KG1 (cell line): ENCODE data around the gene FYN.
"Not testable (repeated sequence)": the region's sequence is repeated elsewhere in the genome, so short reads cannot be mapped to it uniquely, and the experiment has no call there.

ENCODE experiments used
- DNase-seq: peaks from one replicate; lab custom pipeline; 2025; lab: John Stamatoyannopoulos, UW

Gene FYN

DNA sequence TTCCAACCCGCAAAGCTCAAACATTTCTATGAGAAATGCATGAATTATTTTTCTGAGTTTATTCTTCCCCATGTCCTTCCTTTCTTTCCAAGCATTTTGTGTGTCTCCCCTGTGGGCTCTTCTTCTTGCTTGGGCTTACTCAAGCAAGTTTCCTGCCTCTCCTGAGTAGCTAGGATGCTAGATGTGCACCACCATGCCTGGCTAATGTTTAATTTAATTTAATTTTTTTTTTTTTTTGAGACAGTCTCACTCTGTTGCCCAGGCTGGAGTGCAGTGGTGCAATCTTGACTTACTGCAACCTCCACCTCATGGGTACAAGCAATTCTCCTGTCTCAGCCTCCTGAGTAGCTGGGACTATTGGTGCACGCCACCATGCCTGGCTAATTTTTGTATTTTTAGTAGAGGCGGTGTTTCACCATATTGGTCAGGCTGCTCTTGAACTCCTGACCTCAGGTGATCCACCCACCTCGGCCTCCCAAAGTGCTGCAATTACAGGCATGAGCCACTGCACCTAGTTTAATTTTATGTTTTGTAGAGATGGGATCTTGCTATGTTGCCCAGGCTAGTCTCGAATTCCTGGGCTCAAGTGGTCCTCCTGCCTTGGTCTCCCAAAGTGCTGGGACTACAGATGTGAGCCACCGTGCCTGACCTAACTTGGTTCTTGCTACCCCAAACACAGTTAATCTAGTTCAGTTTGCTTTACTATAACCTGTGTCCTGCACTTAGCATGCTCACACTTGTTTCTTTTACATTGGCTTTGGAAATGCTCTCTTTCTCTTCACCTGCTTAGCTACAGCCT is 192.2 kb downstream of the FYN start:
- not testable (repeated sequence) for DNase-seq

DNA sequence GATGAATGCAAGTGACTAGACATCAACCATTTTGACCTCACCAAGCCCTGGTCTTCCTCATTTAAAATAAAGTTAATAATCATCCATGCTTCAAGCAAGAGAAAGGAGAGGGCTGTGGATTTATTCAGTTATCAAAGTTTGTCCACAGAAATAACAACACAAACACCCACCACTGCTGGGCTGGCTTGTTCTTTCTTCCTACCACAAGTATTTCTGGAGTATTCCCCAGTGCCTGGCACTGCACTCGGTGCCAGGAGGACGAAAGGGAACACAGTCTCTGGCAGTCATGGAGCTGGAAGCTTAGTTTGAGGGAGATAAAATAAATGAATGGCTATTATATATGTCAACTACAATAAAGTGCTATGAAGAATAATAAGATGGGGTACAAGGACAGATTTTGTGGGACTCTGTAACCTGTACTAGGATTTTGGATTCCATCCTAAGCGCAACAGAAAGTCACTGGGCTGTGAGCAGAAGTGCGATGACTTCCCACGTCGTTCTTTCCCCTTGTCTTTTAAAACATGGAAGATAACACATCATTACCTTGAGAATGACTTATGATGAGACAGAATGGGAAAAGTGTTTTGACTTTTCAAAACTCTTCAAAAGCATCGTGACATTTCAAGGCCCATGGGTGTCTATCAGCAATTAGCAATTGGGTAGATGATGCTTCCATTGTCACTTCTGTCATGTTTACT is 193.1 kb downstream of the FYN start:
- DNase-seq: no peak

DNA sequence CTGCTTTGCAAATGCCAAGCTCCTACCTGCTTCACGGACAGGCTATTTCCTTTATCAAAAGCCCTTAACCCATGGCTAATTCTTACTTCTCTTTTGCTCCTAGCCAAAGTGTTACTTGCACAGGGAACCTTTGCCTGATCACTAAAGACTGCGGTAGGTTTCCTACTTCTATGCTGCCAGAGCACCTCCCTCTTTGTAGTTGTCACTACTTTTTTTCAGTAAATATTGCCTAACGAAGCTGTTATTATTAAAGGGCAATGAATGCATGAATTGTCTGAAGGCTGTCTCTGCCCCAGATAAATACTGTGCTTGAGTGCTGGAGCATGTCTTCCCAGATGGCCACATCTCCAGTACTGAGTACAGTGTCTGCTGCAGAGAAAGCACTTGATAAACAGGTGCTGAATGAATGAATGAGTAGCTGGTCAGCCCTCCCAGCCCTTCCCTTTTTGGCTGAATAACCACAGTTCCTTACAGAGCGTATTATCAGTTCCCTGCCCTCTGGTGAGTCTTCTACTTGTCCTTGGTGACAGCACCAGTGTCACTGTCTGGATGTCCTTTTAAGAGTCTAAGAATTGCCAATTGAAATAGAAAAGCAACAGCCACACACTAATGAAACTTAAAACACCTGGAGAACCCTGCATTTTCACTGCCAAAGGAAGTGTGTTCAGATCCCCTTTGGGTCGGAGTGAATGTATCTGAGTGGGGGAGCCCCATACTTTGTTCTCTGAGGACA is 194.0 kb downstream of the FYN start:
- no peak for DNase-seq

DNA sequence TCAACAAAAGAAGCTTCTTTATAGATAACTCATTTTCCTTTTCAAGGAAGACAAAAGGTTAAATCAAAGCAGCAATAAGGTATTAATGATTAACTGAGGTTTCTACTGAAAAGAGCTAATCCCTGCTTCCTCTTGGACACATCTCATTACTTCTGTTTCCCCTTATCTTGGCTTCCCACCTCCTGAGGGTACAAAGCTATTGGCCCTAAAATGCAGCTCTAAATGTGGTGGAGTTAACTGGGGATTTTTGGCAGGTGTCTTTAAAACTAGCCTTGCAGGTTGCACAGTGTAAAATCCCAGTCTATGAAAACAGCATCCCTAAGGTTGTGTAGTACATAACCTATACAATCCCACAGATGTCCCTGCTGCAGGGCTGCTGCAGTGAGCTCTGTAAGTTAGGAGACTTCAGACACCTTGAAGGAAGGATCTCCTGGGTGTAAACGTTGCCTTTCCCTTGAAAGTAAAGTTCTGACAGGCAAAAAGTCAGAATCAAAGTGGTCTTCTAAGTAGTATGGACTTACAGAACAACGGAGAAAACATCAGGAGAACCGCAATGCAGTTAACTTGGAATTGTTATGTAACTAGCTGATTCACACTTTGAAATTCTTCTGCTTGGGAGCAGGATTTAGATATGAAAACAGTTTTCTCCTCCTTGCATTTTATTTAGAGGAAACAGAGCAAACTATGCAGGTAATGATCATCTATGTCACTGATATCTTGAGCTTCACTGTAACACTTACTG is 195.8 kb downstream of the FYN start:
- no peak for DNase-seq

DNA sequence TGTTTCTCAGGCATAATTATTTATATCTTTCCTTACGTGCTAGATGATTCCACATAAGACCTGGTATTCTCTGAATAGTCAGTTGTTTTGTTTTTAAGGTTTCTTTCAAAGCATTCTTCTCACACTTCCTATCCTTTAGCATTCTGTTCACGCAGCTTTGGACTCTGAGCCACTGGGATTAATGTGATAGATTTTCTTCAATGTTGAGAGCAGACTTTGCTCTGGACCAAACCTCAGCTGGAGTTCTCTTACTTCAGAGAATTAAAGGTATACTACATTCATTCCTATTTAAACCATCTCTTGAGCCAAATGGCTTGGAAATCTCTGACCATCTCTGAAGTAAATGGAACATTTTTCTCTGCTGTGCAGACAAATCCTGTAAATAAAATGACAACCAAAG is 196.9 kb downstream of the FYN start:
- DNase-seq: no peak

DNA sequence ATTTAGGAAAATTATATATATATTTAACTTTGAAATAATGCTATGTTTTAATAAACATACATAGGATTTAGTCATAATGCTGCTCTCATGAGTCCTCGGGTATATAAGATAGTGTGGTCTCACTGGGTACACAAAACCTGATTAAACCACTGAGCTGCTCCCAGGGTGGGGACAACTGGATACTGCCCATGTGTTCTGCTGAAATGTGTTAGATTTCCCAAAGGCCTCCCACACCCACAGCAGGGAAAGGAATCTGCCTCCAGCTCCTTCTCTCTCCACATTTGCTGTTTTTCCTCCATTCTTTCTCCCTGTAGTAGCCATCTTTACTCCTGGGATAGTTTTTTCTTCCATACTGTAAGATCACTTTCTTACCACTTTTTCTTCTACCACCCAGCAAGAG is 198.4 kb downstream of the FYN start:
- no peak for DNase-seq

DNA sequence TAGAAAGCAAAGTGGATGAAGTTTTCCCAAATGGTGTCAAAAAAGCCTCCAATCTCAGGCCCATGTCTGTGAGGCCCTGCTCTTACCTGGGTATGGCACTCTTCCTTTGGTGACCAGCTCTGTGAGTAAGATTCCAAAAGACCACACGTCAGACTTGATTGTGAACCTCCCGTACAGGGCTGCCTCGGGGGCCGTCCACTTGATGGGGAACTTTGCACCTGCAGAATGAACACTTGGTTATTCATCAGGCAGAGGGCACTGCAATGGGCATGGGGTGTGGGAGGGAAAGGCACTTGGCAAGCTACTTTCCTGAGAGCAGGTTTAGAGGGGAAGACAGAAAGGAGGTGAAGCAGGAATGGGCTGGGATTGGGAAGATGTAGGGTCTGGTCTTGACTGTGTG is 198.8 kb downstream of the FYN start:
- no peak for DNase-seq

DNA sequence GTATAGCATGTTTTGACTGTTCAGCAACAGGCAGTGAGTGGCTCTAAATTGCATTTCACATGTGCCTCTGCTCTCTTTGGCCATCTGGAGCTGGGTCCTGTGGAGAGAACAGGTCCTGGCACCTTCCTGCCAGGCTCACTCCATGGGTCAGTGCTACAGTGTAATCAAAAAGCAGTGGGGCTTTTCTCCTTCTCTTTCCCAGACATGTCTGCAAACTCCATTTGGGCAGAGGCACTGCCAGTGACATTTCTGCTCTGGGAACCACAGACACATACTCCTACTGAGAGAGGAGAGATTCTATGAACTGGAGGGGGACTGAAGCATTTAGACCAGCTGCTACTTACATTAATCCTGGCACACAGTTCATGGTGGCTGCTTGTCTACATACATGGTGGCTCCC is 199.3 kb downstream of the FYN start:
- no peak for DNase-seq

DNA sequence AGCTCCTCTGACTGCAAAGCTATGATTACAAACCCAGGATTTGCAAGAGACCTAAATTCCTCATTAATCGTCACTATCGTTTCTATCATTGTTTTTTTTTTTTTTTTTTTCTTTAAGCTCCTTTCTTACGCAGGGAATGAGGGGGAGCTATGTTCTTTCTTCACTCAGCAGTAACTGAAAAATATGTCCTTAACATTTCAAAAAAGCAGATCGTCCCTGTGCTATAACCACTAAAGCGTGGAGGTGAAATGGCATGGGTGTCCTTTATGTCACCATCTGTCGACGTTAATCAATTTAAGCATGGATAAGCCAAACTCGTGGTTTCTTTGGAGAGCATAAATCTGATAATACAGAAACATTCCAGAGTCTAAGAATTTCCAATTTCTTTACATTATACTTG is 199.7 kb downstream of the FYN start:
- DNase-seq: no peak

DNA sequence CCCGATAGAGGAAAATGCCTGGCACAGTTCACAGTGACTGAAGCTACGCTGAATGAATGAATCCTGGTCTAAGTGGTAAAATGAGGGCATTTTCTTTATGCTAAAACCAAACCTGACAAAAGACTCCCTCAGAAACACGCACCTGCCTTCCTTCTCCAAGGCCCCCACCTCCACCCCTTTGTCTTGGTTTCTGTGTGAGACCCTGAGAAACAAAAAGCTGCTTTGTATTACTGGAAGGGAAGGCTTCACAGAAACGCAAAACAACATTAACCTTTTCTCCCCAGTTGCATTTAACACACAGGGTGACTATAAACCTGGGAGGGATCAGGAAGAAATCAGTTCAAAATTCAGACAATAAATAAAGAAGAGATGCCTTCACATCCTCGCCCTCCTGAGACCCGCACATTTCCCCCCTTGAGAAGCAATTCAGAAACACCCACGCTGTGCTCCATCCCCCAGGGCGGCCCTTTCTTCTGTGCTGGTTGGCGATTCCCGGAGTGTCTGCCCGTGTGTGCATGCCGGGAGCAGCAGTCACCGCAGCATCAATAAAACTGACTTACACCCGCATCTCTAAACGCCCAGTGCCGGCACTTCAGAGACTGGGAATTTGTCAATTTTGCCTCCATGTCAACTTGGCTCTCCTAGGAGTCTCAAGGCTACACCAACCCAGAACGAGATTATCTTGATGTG is 200.3 kb downstream of the FYN start:
- DNase-seq: no peak

DNA sequence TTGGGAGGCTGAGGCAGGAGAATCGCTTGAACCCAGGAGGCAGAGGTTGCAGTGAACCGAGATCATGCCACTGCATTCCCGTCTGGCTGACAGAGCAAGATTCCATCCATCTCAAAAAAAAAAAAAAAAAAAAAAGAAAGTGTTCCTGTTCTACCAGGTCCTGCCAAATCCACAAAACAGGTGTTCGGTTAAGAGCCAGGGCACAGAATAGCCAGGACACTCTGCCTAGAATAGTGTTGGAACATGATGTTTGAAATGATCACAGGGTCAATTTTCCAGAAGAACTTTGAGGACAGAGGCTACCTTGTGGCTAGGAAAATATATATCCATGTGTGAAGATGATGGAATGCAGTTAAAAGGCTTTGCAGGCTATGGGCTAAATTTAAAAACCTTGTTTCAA is 203.9 kb downstream of the FYN start:
- no peak for DNase-seq

DNA sequence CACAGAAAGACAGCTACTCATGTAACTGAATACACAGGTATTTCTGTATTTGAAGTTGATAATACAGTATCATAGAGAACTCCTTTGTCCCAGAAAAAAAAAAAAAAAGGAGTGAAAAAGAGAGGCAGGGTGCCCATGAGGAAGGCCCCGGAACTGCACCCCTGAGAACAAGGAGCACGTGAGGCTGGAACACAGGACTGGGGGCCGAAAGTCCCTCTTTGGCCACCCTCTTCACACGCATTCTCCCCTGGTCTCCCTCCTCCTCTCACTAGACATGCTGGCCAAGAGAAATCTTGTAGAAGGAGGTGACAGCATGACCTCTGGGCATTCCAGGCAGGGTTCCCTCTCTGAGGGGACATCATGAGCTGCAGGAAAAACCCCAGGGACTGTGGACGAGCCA is 204.8 kb downstream of the FYN start:
- no peak for DNase-seq

DNA sequence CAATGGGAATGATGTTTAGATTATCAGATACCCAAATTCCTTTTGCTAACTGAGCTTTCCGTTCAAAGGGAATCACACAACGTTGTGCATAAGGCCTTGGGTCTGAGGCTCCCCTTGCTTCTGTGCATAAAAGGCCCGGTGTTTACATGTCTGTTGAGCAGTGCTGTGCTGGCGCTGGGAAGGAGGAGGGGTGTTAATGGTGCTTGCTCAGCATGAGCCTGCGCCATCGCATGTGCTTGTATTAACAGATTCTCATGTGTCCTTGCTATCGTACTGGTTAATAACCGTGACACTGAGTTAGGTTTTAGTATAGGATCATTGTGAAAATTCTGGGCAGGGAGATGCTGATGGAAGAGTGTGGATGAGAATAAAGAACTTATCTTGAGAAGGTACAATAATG is 205.3 kb downstream of the FYN start:
- no peak for DNase-seq

DNA sequence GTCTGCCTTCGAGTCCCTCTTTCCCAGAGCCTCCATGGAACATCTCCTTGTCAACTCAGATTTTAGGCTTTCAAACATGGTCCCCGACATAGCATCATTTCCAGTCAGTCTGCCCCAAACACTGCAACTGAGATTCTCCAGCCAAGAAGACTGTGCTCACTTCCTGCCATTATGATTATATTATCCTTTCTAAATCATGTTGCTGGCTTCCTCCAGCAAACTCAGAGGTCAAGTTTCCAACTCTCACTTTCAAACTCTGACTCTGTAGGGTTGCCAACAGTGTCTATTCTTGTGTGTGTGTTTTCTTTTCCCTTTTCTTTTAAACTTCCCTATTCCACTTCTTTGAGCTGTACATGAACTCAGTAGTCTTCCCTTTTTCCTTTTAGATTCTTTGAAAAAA is 206.4 kb downstream of the FYN start:
- no peak for DNase-seq

DNA sequence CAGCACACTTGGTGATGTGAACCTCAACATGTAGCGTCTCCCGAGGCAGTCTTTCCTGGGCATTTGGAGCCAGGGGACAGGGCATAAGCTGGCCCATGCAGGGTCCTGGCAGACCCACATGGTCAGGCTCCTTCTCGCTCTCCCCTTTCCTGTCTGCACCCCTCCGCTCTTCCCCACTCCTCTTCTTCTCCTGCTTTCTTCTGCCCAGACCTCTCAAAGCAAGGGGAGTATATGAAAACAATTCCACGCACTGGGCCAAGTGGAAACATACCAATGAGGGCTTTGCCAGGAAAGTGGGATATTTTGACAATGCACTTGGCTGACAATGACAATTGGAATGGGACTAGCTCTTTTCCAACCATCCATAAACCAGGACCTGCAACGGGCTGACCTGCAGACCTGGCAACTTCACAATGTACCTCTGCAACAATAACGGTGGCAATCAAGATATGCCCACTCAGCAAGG is 208.7 kb downstream of the FYN start:
- DNase-seq: no peak

DNA sequence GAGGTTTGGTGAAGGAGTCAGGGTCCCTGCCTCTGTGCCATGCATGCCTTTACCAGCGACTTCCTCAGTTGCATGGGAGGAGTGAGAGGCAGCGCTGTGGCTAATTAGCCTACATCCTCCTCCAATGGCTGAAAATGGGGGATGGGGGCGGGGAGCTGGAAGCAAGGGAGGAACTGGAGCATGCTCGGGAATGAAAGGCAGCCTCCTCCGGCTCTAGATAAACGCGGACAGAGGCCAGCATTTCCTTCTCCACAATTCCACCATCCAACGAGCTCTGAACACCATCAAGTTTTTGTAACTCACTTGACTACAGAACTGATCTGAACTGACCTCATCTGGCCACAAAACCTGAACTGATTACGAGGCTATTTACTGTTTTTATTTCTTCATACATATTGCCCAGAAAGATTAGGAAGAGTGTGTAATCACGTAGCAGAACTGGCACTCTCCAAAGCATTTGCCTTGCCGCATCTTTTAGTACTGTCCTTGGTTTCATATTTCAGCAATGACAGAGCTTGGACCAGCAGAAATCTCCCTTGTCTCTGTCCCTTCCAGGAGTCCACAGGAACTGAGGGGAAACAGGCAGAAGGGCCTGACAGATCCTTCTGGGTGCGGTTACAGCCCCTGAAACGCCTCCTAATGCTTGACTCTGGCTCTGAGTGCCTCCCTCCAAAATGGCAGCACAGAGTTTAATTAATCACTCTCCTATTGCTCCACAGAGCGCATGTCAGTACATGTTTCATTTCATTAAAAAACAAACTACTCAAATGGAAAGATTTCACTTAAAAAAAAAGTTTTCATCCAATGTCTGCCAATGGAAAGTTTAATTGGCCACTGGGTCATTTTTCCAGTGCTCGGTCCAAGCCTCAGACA is 209.3 kb downstream of the FYN start:
- no peak for DNase-seq

DNA sequence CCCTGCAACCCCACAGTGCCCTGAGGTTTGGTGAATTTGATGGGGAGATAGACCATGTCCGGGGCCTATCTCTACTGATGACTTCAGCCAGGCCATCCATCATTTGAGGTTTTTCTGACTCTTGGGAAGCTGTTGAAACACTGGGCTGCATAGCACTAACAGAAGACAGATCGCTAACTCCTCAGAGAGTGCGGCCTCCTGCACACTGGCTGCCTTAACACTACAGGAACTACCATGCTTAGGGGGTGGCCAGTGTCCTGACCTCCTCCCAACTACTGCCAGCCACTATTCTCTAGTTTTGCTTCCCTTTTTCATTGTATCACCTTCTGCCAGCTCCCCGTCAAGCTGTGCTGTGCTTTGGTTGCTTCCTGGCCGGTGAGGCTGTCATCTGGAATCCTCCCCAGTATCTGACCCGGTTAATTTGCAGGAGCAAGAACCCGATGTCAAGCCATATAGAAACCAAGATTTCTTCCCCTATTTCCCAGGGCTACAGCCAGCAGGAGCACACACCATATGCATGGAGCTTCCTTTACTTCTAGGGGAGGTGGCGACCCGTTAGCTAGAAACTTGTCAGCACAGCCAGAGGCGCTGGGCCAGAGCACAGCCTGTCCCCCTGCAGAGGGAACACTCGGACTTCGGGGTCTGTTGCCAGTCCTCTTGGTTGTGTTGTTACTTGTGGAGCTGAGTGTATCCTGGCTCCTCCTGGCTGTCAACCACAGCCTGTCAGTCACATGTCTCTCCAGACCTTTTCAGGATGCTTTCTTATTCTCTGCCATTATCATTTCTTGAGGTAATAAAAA is 210.3 kb downstream of the FYN start:
- DNase-seq: no peak

DNA sequence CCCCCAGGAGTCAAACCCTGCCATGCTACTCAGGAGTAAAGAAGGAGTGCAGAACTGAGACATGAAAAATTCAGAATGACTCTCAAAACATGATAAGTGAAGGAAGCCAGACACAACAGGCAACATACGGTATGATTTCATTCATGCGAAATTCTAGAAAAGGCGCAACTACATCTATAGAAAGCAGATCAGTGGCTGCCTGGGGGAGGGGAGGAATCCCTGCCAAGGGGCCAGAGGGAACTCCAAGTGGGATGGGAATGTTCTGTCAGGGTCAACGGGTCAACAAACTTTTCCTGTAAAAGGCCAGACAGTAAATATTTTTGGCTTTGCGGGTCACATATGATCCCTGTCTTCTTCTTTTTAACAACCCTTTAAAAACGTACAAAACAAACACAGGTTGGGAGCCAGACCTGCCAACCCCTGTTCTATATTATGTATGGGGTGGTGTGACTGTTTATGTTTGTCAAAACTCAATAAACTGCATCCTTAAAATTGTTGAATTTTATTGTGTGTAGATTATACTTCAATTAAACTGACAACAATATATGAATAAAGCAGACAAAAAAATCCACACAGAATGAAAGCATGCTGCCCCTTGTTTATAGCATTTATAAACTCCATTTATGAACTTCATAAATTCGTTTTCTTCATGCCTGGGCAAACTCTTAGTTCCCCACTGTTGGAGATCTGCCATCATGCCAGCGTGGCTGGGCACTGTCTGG is 211.0 kb downstream of the FYN start:
- DNase-seq: no peak

DNA sequence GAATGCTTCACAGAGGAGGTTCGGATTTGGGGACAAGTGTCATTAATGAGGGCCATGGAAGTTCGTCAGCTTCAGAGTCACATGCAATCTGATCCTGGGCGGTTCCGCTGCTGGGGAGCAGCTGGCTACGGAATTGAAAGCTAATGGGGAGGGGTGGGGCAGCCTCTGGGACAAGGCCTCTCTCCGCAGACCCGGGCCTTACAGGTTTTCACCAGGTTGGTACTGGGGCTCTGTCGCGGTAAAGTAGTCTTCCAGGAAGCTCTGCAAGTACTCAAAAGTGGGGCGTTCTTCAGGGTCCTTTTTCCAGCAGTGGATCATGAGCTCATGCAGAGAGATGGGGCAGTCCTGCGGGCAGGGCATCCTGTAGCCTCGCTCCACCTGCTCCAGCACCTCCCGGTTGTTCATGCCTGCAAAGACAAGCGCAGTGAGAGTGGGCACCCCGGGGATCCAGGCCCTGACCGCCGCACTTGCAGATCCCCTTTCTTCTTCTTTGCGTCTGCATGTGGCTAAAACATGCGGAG is 211.7 kb downstream of the FYN start:
- no peak for DNase-seq
